Measurements from ENCODE around the gene ZDHHC24.

The ZDHHC24 gene

GRCh38 chr11:66493130-66493529 is 52.7 kb downstream of the ZDHHC24 start:
- DNase-seq: no peak

- no peak for DNase-seq
These were observed 53.5 kb downstream of the ZDHHC24 start for GRCh38 chr11:66492161-66492865.

- no peak for DNase-seq
These were observed 54.4 kb downstream of the ZDHHC24 start for GRCh38 chr11:66491315-66491935.

GRCh38 chr11:66489636-66490035 is 56.2 kb downstream of the ZDHHC24 start:
- DNase-seq: no peak

GRCh38 chr11:66488957-66489356 is 56.9 kb downstream of the ZDHHC24 start:
- DNase-seq: no peak

GRCh38 chr11:66484806-66485380 is 61.0 kb downstream of the ZDHHC24 start:
- DNase-seq: no peak

GRCh38 chr11:66480117-66480938 is 65.5 kb downstream of the ZDHHC24 start, which contains the start of gene DPP3:
TSS of gene DPP3 (plus strand) at chr11:66480434. CDS start at chr11:66482201, 1,767 bp downstream.
- DNase-seq: peak; percentile 99

GRCh38 chr11:66479394-66480116 is 66.3 kb downstream of the ZDHHC24 start:
- DNase-seq: no peak

- peak; percentile 28 for DNase-seq
These were observed 67.0 kb downstream of the ZDHHC24 start for GRCh38 chr11:66478729-66479393.

- DNase-seq: no peak
These were observed 68.3 kb downstream of the ZDHHC24 start for GRCh38 chr11:66477263-66478201.

GRCh38 chr11:66476841-66477251 is 69.0 kb downstream of the ZDHHC24 start:
- no peak for DNase-seq

- DNase-seq: no peak
These were observed 69.5 kb downstream of the ZDHHC24 start for GRCh38 chr11:66476173-66476840.

- no peak for DNase-seq
These were observed 70.3 kb downstream of the ZDHHC24 start for GRCh38 chr11:66475349-66476172.

- DNase-seq: no peak
These were observed 72.0 kb downstream of the ZDHHC24 start for GRCh38 chr11:66473608-66474515.

- no peak for DNase-seq
These were observed 72.7 kb downstream of the ZDHHC24 start for GRCh38 chr11:66473167-66473566.

- no peak for DNase-seq
These were observed 73.8 kb downstream of the ZDHHC24 start for GRCh38 chr11:66472054-66472453.

GRCh38 chr11:66471142-66471541 is 74.7 kb downstream of the ZDHHC24 start:
- no peak for DNase-seq
